MM.1S (cell line): ENCODE results near the gene ADAMTS2.

Experiments
- CTCF ChIP-seq: fragments of 300-600 bp; sonication (generic); IDR thresholded peaks from 2 replicates; pipeline ENCODE4 v1.5.1; 2016; ENCODE audit warnings: antibody characterized with exemption, low read length, mixed read lengths
- EZH2phosphoT487 ChIP-seq: fragments of 300-600 bp; sonication (generic); IDR thresholded peaks from 2 replicates; pipeline ENCODE4 v1.6.1; 2018; ENCODE audit warnings: antibody characterized with exemption, low read length

GRCh38 chr5:179120421-179120861 lies 224.8 kb downstream of the ADAMTS2 start:
- TF ChIP-seq CTCF, result no peak
- TF ChIP-seq EZH2phosphoT487, result no peak
